H1 (cell line): ENCODE results near the gene NEFH. TPM values are rescaled to one million over a fixed set of nuclear protein-coding genes. Genes with fewer than 3 reads are reported as not detected.

Experiments
- CTCF ChIA-PET: fragments of 300-600 bp; sonication (Branson Sonifier 250); formaldehyde crosslinking; loops from one replicate; lab custom pipeline; 2021; ENCODE audit not compliant: partially characterized antibody; lab: Charles Lee
- POLR2A ChIA-PET: fragments of 300-600 bp; sonication (Branson Sonifier 250); formaldehyde crosslinking; loops from one replicate; lab custom pipeline; 2021; ENCODE audit warnings: inconsistent platforms; ENCODE audit not compliant: partially characterized antibody; lab: Charles Lee
- DNase-seq, 2 experiments: peaks; one replicate each; pipeline versions ENCODE4 v3.0.0 to v3.0.0-alpha.2; 2010 to 2022; ENCODE audit warnings: low spot score in 2 of 2, low read depth in 1 of 2, mixed read lengths in 1 of 2
- FAIRE-seq: peaks from 2 replicates; lab custom pipeline; 2011; peaks lifted over from hg19 to GRCh38; lab: Jason Lieb, UNC
- H2AFZ ChIP-seq: 2 replicates; pipeline ENCODE4 v1.8.1; 2012; ENCODE audit warnings: low read length, inconsistent platforms
- H2AK5ac ChIP-seq: 2 replicates; pipeline ENCODE4 v1.6.1; 2013; ENCODE audit warnings: low read depth, low read length
- H2BK120ac ChIP-seq: replicated peaks from 2 replicates; pipeline ENCODE3; 2013; ENCODE audit warnings: low read depth, low read length, inconsistent platforms
- H2BK12ac ChIP-seq: 2 replicates; pipeline ENCODE4 v1.6.1; 2013; ENCODE audit warnings: low read depth, low read length
- H2BK15ac ChIP-seq: 2 replicates; pipeline ENCODE4 v1.6.1; 2013; ENCODE audit warnings: low read length
- H2BK20ac ChIP-seq: 2 replicates; pipeline ENCODE4 v1.6.1; 2013; ENCODE audit warnings: low read length
- H2BK5ac ChIP-seq: 2 replicates; pipeline ENCODE4 v1.6.1; 2013; ENCODE audit warnings: low read depth, low read length
- H3K14ac ChIP-seq: 2 replicates; pipeline ENCODE4 v1.6.1; 2013; ENCODE audit warnings: inconsistent platforms; ENCODE audit not compliant: insufficient read length
- H3K18ac ChIP-seq: 2 replicates; pipeline ENCODE4 v1.6.1; 2013; ENCODE audit warnings: low read length; ENCODE audit errors: extremely low read depth
- H3K23ac ChIP-seq: 2 replicates; pipeline ENCODE4 v1.6.1; 2013; ENCODE audit warnings: inconsistent platforms; ENCODE audit not compliant: insufficient read length
- H3K23me2 ChIP-seq: 2 replicates; pipeline ENCODE4 v1.6.1; 2013; ENCODE audit warnings: low read depth, low read length
- H3K27ac ChIP-seq: 2 replicates; pipeline ENCODE4 v1.6.1; 2011; ENCODE audit warnings: low read depth, low read length, inconsistent platforms
- H3K27me3 ChIP-seq, 4 experiments: replicated peaks in 1 of 4; 1 replicate in 1 of 4; 2 replicates in 3 of 4; pipeline versions ENCODE4 v1.6.1 to v1.8.1; 2011 to 2013; ENCODE audit warnings: low read length in 3 of 4, mild to moderate bottlenecking in 3 of 4, inconsistent platforms in 2 of 4, mixed read lengths in 2 of 4, moderate library complexity in 1 of 4; ENCODE audit not compliant: control insufficient read depth in 3 of 4, insufficient read depth in 3 of 4; ENCODE audit errors: extremely low read depth in 1 of 4
- H3K36me3 ChIP-seq, 4 experiments: 2 replicates each; pipeline versions ENCODE4 v1.6.1 to v1.8.1; 2011 to 2013; ENCODE audit warnings: mild to moderate bottlenecking in 4 of 4, low read length in 3 of 4, moderate library complexity in 2 of 4, control low read depth in 1 of 4, inconsistent platforms in 1 of 4; ENCODE audit not compliant: insufficient read depth in 4 of 4, control insufficient read depth in 2 of 4
- H3K4ac ChIP-seq: replicated peaks from 2 replicates; pipeline ENCODE3; 2013; ENCODE audit warnings: low read length, low read depth, mixed read lengths, inconsistent platforms; ENCODE audit not compliant: insufficient read length
- H3K4me1 ChIP-seq, 4 experiments: replicated peaks in 1 of 4; 1 replicate in 1 of 4; 2 replicates in 3 of 4; pipeline versions ENCODE4 v1.6.1 to v1.8.1; 2011 to 2013; ENCODE audit warnings: low read length in 3 of 4, inconsistent platforms in 2 of 4, mixed read lengths in 1 of 4; ENCODE audit not compliant: insufficient read depth in 4 of 4, control insufficient read depth in 3 of 4
- H3K4me2 ChIP-seq, 2 experiments: 2 replicates each; pipeline versions ENCODE4 v1.6.1 to v1.8.1; 2011 to 2013; ENCODE audit warnings: low read depth in 2 of 2, low read length in 2 of 2, control low read depth in 1 of 2, inconsistent platforms in 1 of 2, mild to moderate bottlenecking in 1 of 2; ENCODE audit not compliant: insufficient read depth in 1 of 2
- H3K4me3 ChIP-seq, 4 experiments: fragments of 200-600, 300-600 bp in 1 of 4; sonication (generic), shearing (Covaris generic), sonication (Bioruptor Twin) in 1 of 4; 2 replicates each; pipeline versions ENCODE4 v1.5.1 to v1.8.1; 2011 to 2016; ENCODE audit warnings: low read length in 4 of 4, low read depth in 3 of 4, control low read depth in 2 of 4, inconsistent platforms in 2 of 4, mild to moderate bottlenecking in 2 of 4, mixed read lengths in 1 of 4, moderate library complexity in 1 of 4; ENCODE audit not compliant: insufficient read depth in 2 of 4; ENCODE audit errors: extremely low read depth in 1 of 4
- H3K56ac ChIP-seq: replicated peaks from 2 replicates; pipeline ENCODE3; 2013; ENCODE audit warnings: low read depth, mild to moderate bottlenecking, mixed read lengths, low read length, inconsistent platforms; ENCODE audit not compliant: insufficient read length
- H3K79me1 ChIP-seq: 2 replicates; pipeline ENCODE4 v1.6.1; 2013; ENCODE audit warnings: low read depth, low read length, control low read depth
- H3K79me2 ChIP-seq, 2 experiments: 2 replicates each; pipeline versions ENCODE4 v1.6.1 to v1.8.1; 2012 to 2013; ENCODE audit warnings: low read length in 2 of 2, mild to moderate bottlenecking in 2 of 2, inconsistent platforms in 1 of 2; ENCODE audit not compliant: insufficient read depth in 2 of 2, control insufficient read depth in 1 of 2
- H3K9ac ChIP-seq, 4 experiments: replicated peaks in 1 of 4; 1 replicate in 1 of 4; 2 replicates in 3 of 4; pipeline versions ENCODE4 v1.6.1 to v1.8.1; 2011 to 2013; ENCODE audit warnings: low read depth in 3 of 4, low read length in 3 of 4, control low read depth in 2 of 4, mild to moderate bottlenecking in 2 of 4, moderate library complexity in 2 of 4, inconsistent platforms in 1 of 4; ENCODE audit errors: extremely low read depth in 1 of 4
- H3K9me3 ChIP-seq, 2 experiments: 2 replicates each; pipeline versions ENCODE4 v1.6.1 to v1.8.1; 2012 to 2013; ENCODE audit warnings: mild to moderate bottlenecking in 2 of 2, moderate library complexity in 2 of 2, control low read depth in 1 of 2, inconsistent platforms in 1 of 2, low read depth in 1 of 2, low read length in 1 of 2, mixed read lengths in 1 of 2; ENCODE audit not compliant: insufficient read depth in 2 of 2
- H4K20me1 ChIP-seq, 2 experiments: replicated peaks in 1 of 2; 2 replicates each; pipeline versions ENCODE3 to v1.8.1; 2011 to 2013; ENCODE audit warnings: inconsistent platforms in 2 of 2, low read length in 2 of 2, mild to moderate bottlenecking in 1 of 2; ENCODE audit not compliant: insufficient read depth in 2 of 2, control insufficient read depth in 1 of 2
- H4K5ac ChIP-seq: 2 replicates; pipeline ENCODE4 v1.6.1; 2013; ENCODE audit warnings: low read length, low read depth, mixed read lengths, inconsistent platforms; ENCODE audit not compliant: insufficient read length
- H4K8ac ChIP-seq: 2 replicates; pipeline ENCODE4 v1.8.0; 2013; ENCODE audit warnings: mild to moderate bottlenecking, moderate library complexity, low read length, inconsistent platforms; ENCODE audit not compliant: insufficient read depth; ENCODE audit errors: extremely low read depth
- H4K91ac ChIP-seq: replicated peaks from 2 replicates; pipeline ENCODE3; 2013; ENCODE audit warnings: low read length, mixed read lengths, inconsistent platforms; ENCODE audit not compliant: insufficient read length
- ATF2 ChIP-seq: IDR thresholded peaks from 2 replicates; pipeline ENCODE4 v1.6.1; 2012; ENCODE audit warnings: low read length, inconsistent platforms
- HDAC6 ChIP-seq: IDR thresholded peaks from one replicate; pipeline ENCODE4 v1.7.1; 2012; ENCODE audit warnings: low read depth, mild to moderate bottlenecking, inconsistent platforms, low read length, moderate library complexity
- JUN ChIP-seq: IDR thresholded peaks from 2 replicates; pipeline ENCODE4 v1.6.1; 2011; ENCODE audit warnings: low read depth, mild to moderate bottlenecking, improper control_type of control experiment, low read length
- KDM1A ChIP-seq: fragments of 200-600, 300-600 bp; sonication (generic); IDR thresholded peaks from 2 replicates; pipeline ENCODE4 v1.7.1; 2016; ENCODE audit warnings: mild to moderate bottlenecking, low read length, borderline replicate concordance
- KDM5A ChIP-seq: fragments of 200-600 bp; IDR thresholded peaks from 2 replicates; pipeline ENCODE4 v1.7.1; 2012; ENCODE audit warnings: mild to moderate bottlenecking, low read length, inconsistent platforms, mixed read lengths
- SIRT6 ChIP-seq: IDR thresholded peaks from one replicate; pipeline ENCODE4 v1.7.1; 2012; ENCODE audit warnings: low read length, inconsistent platforms
- WGBS, 2 experiments: shearing (Covaris generic) in 1 of 2; methylation state at CpG; one replicate each; pipeline versions ENCODE4 v1.1.6 to v1.1.7; 2013 to 2015; ENCODE audit warnings: low lambda C conversion rate in 2 of 2, mixed read lengths in 2 of 2, inconsistent platforms in 1 of 2, low coverage in 1 of 2, missing lambda C conversion rate in 1 of 2; ENCODE audit not compliant: insufficient replicate concordance in 2 of 2, insufficient coverage in 1 of 2, insufficient read length in 1 of 2; ENCODE audit errors: extremely low coverage in 1 of 2, missing lambda C conversion rate in 1 of 2; 5-methylcytosine and 5-hydroxymethylcytosine counted together
- polyA plus RNA-seq, 7 experiments: library from polyadenylated mRNA; depleted of rRNA in 3 of 7; stranded (reverse) in 5 of 7; unstranded in 2 of 7; fragments of >200 nt in 5 of 7; fragments of 200-250 nt in 2 of 7; gene quantifications; 1 replicate in 5 of 7; 2 replicates in 1 of 7; 4 replicates in 1 of 7; pipeline versions ENCODE4 v1.2.1 to v1.2.3, GENCODE V29; 2011 to 2013; ENCODE audit warnings: missing spikeins in 2 of 7, mixed read lengths in 2 of 7
- total RNA-seq: library from RNA; stranded (reverse); fragmentation: NEBNext Ultra II Directional; extraction: Animal tissue kit (Norgen Biotek cat#: 25700); gene quantifications from 2 replicates; pipeline ENCODE4 v1.2.1, GENCODE V29; 2021

NEFH gene
- total and polyA plus RNA-seq, 2 of the 8 experiments (the other 6 are each of a cell fraction or from before 2014, with no cell fraction given), result 0.57 to 2.3 TPM

GRCh38 chr22:29443861-29444792, 35.9 kb upstream of the NEFH start:
- DNase-seq, result no peak
- no peaks in the 10 kb centered on the region for H3K36me3 ChIP-seq
- WGBS, 2 experiments, result 76% methylated on average over 14 of the region's 14 CpGs; no CpG with 5 or more reads in 1 of the 2 experiments

More at GRCh38 chr22:29443861-29444792, 35.9 kb upstream of the NEFH start:
- Histone ChIP-seq H3K4ac (no peak overlapping the region), H4K5ac (no peak overlapping the region), H2BK20ac (no peak overlapping the region), H2BK5ac (no peak overlapping the region), H2BK15ac (no peak overlapping the region), H3K4me3 (no peak overlapping the region), H3K4me1 (no peaks in the 10 kb centered on the region; a peak in 2 of 7 replicates), H3K56ac (no peak overlapping the region), H4K20me1 (peaks cover 0 to 2% of the 10 kb centered on the region in 2 experiments), H3K23ac (no peak overlapping the region), H2BK120ac (no peak overlapping the region), H4K91ac (no peak overlapping the region), H3K79me1 (no peaks in the 10 kb centered on the region), H3K9ac (no peak overlapping the region; a peak in 1 of 7 replicates), H3K18ac (no peak overlapping the region), H3K79me2 (no peaks in the 10 kb centered on the region), H3K9me3 (no peaks in the 10 kb centered on the region), H3K4me2 (no peak overlapping the region), H3K23me2 (no peaks in the 10 kb centered on the region), H3K27ac (no peak overlapping the region), H3K27me3 (no peaks in the 10 kb centered on the region), H3K14ac (no peak overlapping the region), H2BK12ac (peak overlapping the region; percentile 33; the same call in 1 of the 2 replicates), H4K8ac (peak overlapping the region; percentile 79; the same call in 1 of the 2 replicates), H2AK5ac (no peak overlapping the region), H2AFZ (no peak overlapping the region; the same call in 1 of the 2 replicates)
- TF ChIP-seq KDM5A, result no peak
- TF ChIP-seq HDAC6, result no peak
- TF ChIP-seq SIRT6, result no peak
- no peak for TF ChIP-seq ATF2
- TF ChIP-seq KDM1A, result no peak
- no peak for TF ChIP-seq JUN
- ChIA-PET POLR2A (interaction anchor here (0.6 to 1.4 kb wide), 3 partner anchors 9 to 24 kb away, joined by 3 to 6 read pairs (median 3); no protein-coding TSS in a partner anchor), CTCF (interaction anchor here (0.6 to 1.1 kb wide), 4 partner anchors 12 to 294 kb away, joined by 3 to 5 read pairs (median 3); no protein-coding TSS in a partner anchor)
- FAIRE-seq, result no peak
